Measurements from ENCODE around the gene SERPINA1. TPM values are rescaled to one million over a fixed set of nuclear protein-coding genes. Genes with fewer than 3 reads are reported as not detected.

SERPINA1 gene
- total and polyA plus RNA-seq, 4 donors = 10,220 to 47,972 (median 25,583) TPM

DNA sequence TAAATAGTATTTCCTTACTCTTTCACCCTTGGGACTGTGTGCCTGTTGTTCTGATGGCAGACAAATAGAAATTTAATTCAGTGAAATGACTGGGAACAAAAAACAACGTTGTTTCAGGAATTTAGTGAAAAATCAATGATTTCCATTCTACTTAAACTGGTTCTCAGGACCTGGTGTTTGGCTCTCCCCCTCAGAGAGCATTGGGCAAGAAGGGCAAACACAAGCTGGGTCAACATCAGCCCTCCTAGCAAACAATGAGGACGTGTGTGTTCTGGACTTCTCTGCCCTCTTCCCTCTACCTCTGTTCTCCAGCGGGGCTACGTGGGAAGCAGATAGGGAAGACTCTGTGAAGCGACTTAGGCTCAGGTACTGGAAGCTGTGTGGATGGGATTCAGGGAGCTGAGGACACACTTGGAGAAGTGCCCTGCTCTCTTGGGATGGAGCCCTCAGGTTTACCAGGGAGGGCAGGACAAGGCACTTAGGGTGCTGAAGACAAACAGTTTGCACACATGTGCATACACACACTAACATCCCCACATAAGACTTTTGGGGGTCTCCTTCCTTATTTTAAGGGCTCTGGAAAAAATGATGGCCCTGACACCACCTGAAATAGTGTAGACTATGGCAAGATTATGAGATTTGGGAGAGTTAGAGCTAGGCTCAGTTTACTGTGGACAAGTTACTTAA lies 7.6 kb upstream of the SERPINA1 start:
- Histone ChIP-seq H3K36me3 (ENCODE audit: control insufficient read depth in 4 of 4, insufficient read depth in 3 of 4, low read depth in 1 of 4, low read length in 3 of 4) (no peaks in the 10 kb centered on the region), H3K9me3 (ENCODE audit: control insufficient read depth in 4 of 4, low read length in 3 of 4) (no peaks in the 10 kb centered on the region), H3K9ac (ENCODE audit: low read depth in 1 of 2, low read length in 2 of 2) (peak overlapping the region in 1 of 2 donors; percentile 41), H3K27me3 (ENCODE audit: control insufficient read depth in 4 of 4, insufficient read depth in 4 of 4, low read length in 3 of 4) (no peaks in the 10 kb centered on the region), H3K27ac (ENCODE audit: low read depth in 1 of 2, low read length in 2 of 2) (peak overlapping the region; percentile 94 to 98), H3K4me1 (ENCODE audit: control insufficient read depth in 4 of 4, insufficient read depth in 4 of 4, low read length in 3 of 4) (peaks cover 15 to 56% (median 47%) of the 10 kb centered on the region in 4 donors), H3K4me3 (ENCODE audit: low read depth in 1 of 3, low read length in 3 of 3) (no peak overlapping the region)
- TF ChIP-seq FOXA1 (IDR thresholded peaks at IDR 0.05) (peak; percentile 92), TAF1 (conservative IDR thresholded peaks at IDR 0.05) (peak; percentile 12), RAD21 (IDR thresholded peaks at IDR 0.05) (peak in 1 of 2 donors; percentile 66), HNF4G (IDR thresholded peaks at IDR 0.05) (peak; percentile 50), SP1 (IDR thresholded peaks at IDR 0.05) (peak; percentile 96), YY1 (IDR thresholded peaks at IDR 0.05) (peak; percentile 79), REST (IDR thresholded peaks at IDR 0.05) (no peak), RXRA (IDR thresholded peaks at IDR 0.05) (peak; percentile 93 to 96), JUND (IDR thresholded peaks at IDR 0.05) (peak; percentile 74 to 90), GABPA (IDR thresholded peaks at IDR 0.05 in 1 of 2, conservative IDR thresholded peaks at IDR 0.05 in 1 of 2) (no peak), NR2F2 (IDR thresholded peaks at IDR 0.05) (peak; percentile 58), FOXA2 (IDR thresholded peaks at IDR 0.05) (peak; percentile 94), EGR1 (IDR thresholded peaks at IDR 0.05; ENCODE audit: low read depth in 2 of 2) (peak; percentile 40 to 95), HNF4A (conservative IDR thresholded peaks at IDR 0.05) (peak; percentile 84 to 88), ZBTB33 (IDR thresholded peaks at IDR 0.05) (peak; percentile 82)
- TF ChIP-seq, protein P1, sequence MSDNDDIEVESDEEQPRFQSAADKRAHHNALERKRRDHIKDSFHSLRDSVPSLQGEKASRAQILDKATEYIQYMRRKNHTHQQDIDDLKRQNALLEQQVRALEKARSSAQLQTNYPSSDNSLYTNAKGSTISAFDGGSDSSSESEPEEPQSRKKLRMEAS (IDR thresholded peaks at IDR 0.05) = peak; percentile 95
- TF ChIP-seq, protein P2, sequence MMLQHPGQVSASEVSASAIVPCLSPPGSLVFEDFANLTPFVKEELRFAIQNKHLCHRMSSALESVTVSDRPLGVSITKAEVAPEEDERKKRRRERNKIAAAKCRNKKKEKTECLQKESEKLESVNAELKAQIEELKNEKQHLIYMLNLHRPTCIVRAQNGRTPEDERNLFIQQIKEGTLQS (IDR thresholded peaks at IDR 0.05) = peak; percentile 37
- TF ChIP-seq, protein P3, sequence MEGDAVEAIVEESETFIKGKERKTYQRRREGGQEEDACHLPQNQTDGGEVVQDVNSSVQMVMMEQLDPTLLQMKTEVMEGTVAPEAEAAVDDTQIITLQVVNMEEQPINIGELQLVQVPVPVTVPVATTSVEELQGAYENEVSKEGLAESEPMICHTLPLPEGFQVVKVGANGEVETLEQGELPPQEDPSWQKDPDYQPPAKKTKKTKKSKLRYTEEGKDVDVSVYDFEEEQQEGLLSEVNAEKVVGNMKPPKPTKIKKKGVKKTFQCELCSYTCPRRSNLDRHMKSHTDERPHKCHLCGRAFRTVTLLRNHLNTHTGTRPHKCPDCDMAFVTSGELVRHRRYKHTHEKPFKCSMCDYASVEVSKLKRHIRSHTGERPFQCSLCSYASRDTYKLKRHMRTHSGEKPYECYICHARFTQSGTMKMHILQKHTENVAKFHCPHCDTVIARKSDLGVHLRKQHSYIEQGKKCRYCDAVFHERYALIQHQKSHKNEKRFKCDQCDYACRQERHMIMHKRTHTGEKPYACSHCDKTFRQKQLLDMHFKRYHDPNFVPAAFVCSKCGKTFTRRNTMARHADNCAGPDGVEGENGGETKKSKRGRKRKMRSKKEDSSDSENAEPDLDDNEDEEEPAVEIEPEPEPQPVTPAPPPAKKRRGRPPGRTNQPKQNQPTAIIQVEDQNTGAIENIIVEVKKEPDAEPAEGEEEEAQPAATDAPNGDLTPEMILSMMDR (IDR thresholded peaks at IDR 0.05; ENCODE audit: low read depth, low read length, missing input control) = no peak
- WGBS = 29% methylated on average over 5 of the region's 5 CpGs
- DNase-seq (ENCODE audit: low spot score) = no peak
